Measurements from ENCODE around the gene EIF2S1. TPM values are rescaled to one million over a fixed set of nuclear protein-coding genes. Genes with fewer than 3 reads are reported as not detected.

EIF2S1 gene
- total and polyA plus RNA-seq, 2 experiments from 2014 or later: 106 to 123 TPM

- H2AFZ ChIP-seq: no peak overlapping the region
- H3K79me2 ChIP-seq: no peaks in the 10 kb centered on the region
- no peak overlapping the region for H3K27ac ChIP-seq
- DNase-seq (ENCODE audit: low spot score): no peak
- H3K4me2 ChIP-seq: no peak overlapping the region
- H3K9me2 ChIP-seq (replicated peaks; ENCODE audit: insufficient read depth): no peaks in the 10 kb centered on the region
- peaks cover 9% of the 10 kb centered on the region for H3K36me3 ChIP-seq (replicated peaks; ENCODE audit: insufficient read depth, low read depth)
- H3K27me3 ChIP-seq: no peaks in the 10 kb centered on the region
- TF ChIP-seq EZH2phosphoT487 (IDR thresholded peaks at IDR 0.05; ENCODE audit: low read depth, severe bottlenecking, unreplicated experiment) (no peak), EZH2 (IDR thresholded peaks at IDR 0.05; ENCODE audit: borderline replicate concordance) (no peak), CTCF (IDR thresholded peaks at IDR 0.05; ENCODE audit: poor library complexity) (no peak)
- no peaks in the 10 kb centered on the region for H3K4me1 ChIP-seq (ENCODE audit: insufficient read depth)
- no peaks in the 10 kb centered on the region for H3K9me3 ChIP-seq (ENCODE audit: low read depth)
- H3K4me3 ChIP-seq: no peak overlapping the region
- 100% methylated on average over 2 of the region's 2 CpGs for WGBS (ENCODE audit: low lambda C conversion rate, missing lambda C conversion rate)
- H4K20me1 ChIP-seq (ENCODE audit: insufficient read depth, poor library complexity, severe bottlenecking): no peaks in the 10 kb centered on the region
These were observed 25.5 kb downstream of the EIF2S1 start for GRCh38 chr14:67385618-67386017.

- H4K20me1 ChIP-seq (ENCODE audit: insufficient read depth, poor library complexity, severe bottlenecking): no peaks in the 10 kb centered on the region
- H3K27me3 ChIP-seq: no peaks in the 10 kb centered on the region
- H3K9me3 ChIP-seq (ENCODE audit: low read depth): no peaks in the 10 kb centered on the region
- no peaks in the 10 kb centered on the region for H3K9me2 ChIP-seq (replicated peaks; ENCODE audit: insufficient read depth)
- H3K27ac ChIP-seq: no peak overlapping the region
- no peak overlapping the region for H2AFZ ChIP-seq
- 74% methylated on average over 2 of the region's 2 CpGs for WGBS (ENCODE audit: low lambda C conversion rate, missing lambda C conversion rate)
- no peak for DNase-seq (ENCODE audit: low spot score)
- TF ChIP-seq CTCF (IDR thresholded peaks at IDR 0.05; ENCODE audit: poor library complexity) (no peak), EZH2phosphoT487 (IDR thresholded peaks at IDR 0.05; ENCODE audit: low read depth, severe bottlenecking, unreplicated experiment) (no peak), EZH2 (IDR thresholded peaks at IDR 0.05; ENCODE audit: borderline replicate concordance) (no peak)
- H3K36me3 ChIP-seq (replicated peaks; ENCODE audit: insufficient read depth, low read depth): peaks cover 2% of the 10 kb centered on the region
- H3K4me2 ChIP-seq: no peak overlapping the region
- H3K4me3 ChIP-seq: no peak overlapping the region
- no peaks in the 10 kb centered on the region for H3K79me2 ChIP-seq
- no peaks in the 10 kb centered on the region for H3K4me1 ChIP-seq (ENCODE audit: insufficient read depth)
These were observed 27.1 kb downstream of the EIF2S1 start for GRCh38 chr14:67387195-67387594.

- Histone ChIP-seq H2AFZ (no peak overlapping the region), H3K27me3 (no peaks in the 10 kb centered on the region), H3K4me1 (ENCODE audit: insufficient read depth) (no peaks in the 10 kb centered on the region), H3K9me2 (replicated peaks; ENCODE audit: insufficient read depth) (no peaks in the 10 kb centered on the region), H3K9me3 (ENCODE audit: low read depth) (no peaks in the 10 kb centered on the region), H3K36me3 (replicated peaks; ENCODE audit: insufficient read depth, low read depth) (no peaks in the 10 kb centered on the region), H4K20me1 (ENCODE audit: insufficient read depth, poor library complexity, severe bottlenecking) (no peaks in the 10 kb centered on the region), H3K4me2 (no peak overlapping the region), H3K27ac (no peak overlapping the region), H3K79me2 (no peaks in the 10 kb centered on the region), H3K4me3 (no peak overlapping the region)
- 93% methylated on average over 3 of the region's 3 CpGs for WGBS (ENCODE audit: low lambda C conversion rate, missing lambda C conversion rate)
- DNase-seq (ENCODE audit: low spot score): no peak
- TF ChIP-seq EZH2 (IDR thresholded peaks at IDR 0.05; ENCODE audit: borderline replicate concordance) (no peak), EZH2phosphoT487 (IDR thresholded peaks at IDR 0.05; ENCODE audit: low read depth, severe bottlenecking, unreplicated experiment) (no peak)
These were observed 29.1 kb downstream of the EIF2S1 start for GRCh38 chr14:67389275-67389674.

GRCh38 chr14:67389811-67390534 lies 29.8 kb downstream of the EIF2S1 start:
- WGBS (ENCODE audit: low lambda C conversion rate, missing lambda C conversion rate): 64% methylated on average over 1 of the region's 1 CpG
- H3K4me3 ChIP-seq: no peak overlapping the region
- H3K9me3 ChIP-seq (ENCODE audit: low read depth): no peaks in the 10 kb centered on the region
- H3K79me2 ChIP-seq: no peaks in the 10 kb centered on the region
- H3K4me2 ChIP-seq: no peak overlapping the region
- no peak for DNase-seq (ENCODE audit: low spot score)
- H3K27ac ChIP-seq: no peak overlapping the region
- H2AFZ ChIP-seq: no peak overlapping the region
- H3K27me3 ChIP-seq: no peaks in the 10 kb centered on the region
- no peaks in the 10 kb centered on the region for H4K20me1 ChIP-seq (ENCODE audit: insufficient read depth, poor library complexity, severe bottlenecking)
- no peaks in the 10 kb centered on the region for H3K4me1 ChIP-seq (ENCODE audit: insufficient read depth)
- H3K36me3 ChIP-seq (replicated peaks; ENCODE audit: insufficient read depth, low read depth): no peaks in the 10 kb centered on the region
- no peaks in the 10 kb centered on the region for H3K9me2 ChIP-seq (replicated peaks; ENCODE audit: insufficient read depth)
- no peak for TF ChIP-seq CTCF (IDR thresholded peaks at IDR 0.05; ENCODE audit: poor library complexity)
- no peak for TF ChIP-seq EZH2 (IDR thresholded peaks at IDR 0.05; ENCODE audit: borderline replicate concordance)
- TF ChIP-seq EZH2phosphoT487 (IDR thresholded peaks at IDR 0.05; ENCODE audit: low read depth, severe bottlenecking, unreplicated experiment): no peak
